OCI-LY1 (cell line): ENCODE measurements around the gene PNKP.

Experiments used
- H2AFZ ChIP-seq: fragments of 200-600 bp; sonication (generic), shearing (Covaris generic); 2 replicates; pipeline ENCODE4 v1.6.0; 2014; ENCODE audit warnings: antibody characterized with exemption, mild to moderate bottlenecking, low read length
- H3F3A ChIP-seq: fragments of 200-600 bp; sonication (generic), shearing (Covaris generic); 2 replicates; pipeline ENCODE4 v1.6.0; 2014; ENCODE audit warnings: mild to moderate bottlenecking, antibody characterized with exemption, low read length, moderate library complexity; ENCODE audit not compliant: insufficient read depth
- H3K27ac ChIP-seq: fragments of 200-600 bp; sonication (generic); 2 replicates; pipeline ENCODE4 v1.5.1; 2014; ENCODE audit warnings: low read length, mixed run types, mild to moderate bottlenecking, low read depth; ENCODE audit not compliant: poor library complexity, severe bottlenecking
- H3K27me3 ChIP-seq: fragments of 200-600 bp; sonication (generic); 2 replicates; pipeline ENCODE4 v1.6.0; 2014; ENCODE audit warnings: antibody characterized with exemption, mild to moderate bottlenecking, low read length, moderate library complexity; ENCODE audit not compliant: insufficient read depth
- H3K36me3 ChIP-seq: fragments of 200-600 bp; sonication (generic); 2 replicates; pipeline ENCODE4 v1.6.1; 2014; ENCODE audit warnings: mild to moderate bottlenecking, antibody characterized with exemption, low read length, moderate library complexity, mixed read lengths; ENCODE audit not compliant: insufficient read depth
- H3K4me1 ChIP-seq: fragments of 200-600 bp; sonication (generic); 2 replicates; pipeline ENCODE4 v1.5.1; 2014; ENCODE audit warnings: mild to moderate bottlenecking, low read length, moderate library complexity; ENCODE audit not compliant: insufficient read depth, severe bottlenecking
- H3K4me2 ChIP-seq: fragments of 200-600 bp; sonication (generic), shearing (Covaris generic); 2 replicates; pipeline ENCODE4 v1.6.1; 2014; ENCODE audit warnings: low read length
- H3K4me3 ChIP-seq: fragments of 200-600 bp; sonication (generic); 2 replicates; pipeline ENCODE4 v1.5.1; 2014; ENCODE audit warnings: low read length, low read depth, mild to moderate bottlenecking, mixed read lengths; ENCODE audit not compliant: poor library complexity, severe bottlenecking
- H3K79me2 ChIP-seq: fragments of 200-600 bp; shearing (Covaris generic); 2 replicates; pipeline ENCODE4 v1.6.1; 2016; ENCODE audit warnings: mixed run types, low read length, mixed read lengths; ENCODE audit not compliant: insufficient read depth
- H3K9ac ChIP-seq: fragments of 200-600 bp; sonication (generic), shearing (Covaris generic); 2 replicates; pipeline ENCODE4 v1.6.1; 2014; ENCODE audit warnings: mild to moderate bottlenecking, low read length, mixed read lengths
- H3K9me2 ChIP-seq: fragments of 200-600 bp; sonication (generic), shearing (Covaris generic); 2 replicates; pipeline ENCODE4 v1.6.1; 2014; ENCODE audit warnings: low read depth, mild to moderate bottlenecking, low read length, mixed read lengths
- H3K9me3 ChIP-seq: fragments of 200-600 bp; shearing (Covaris generic); 2 replicates; pipeline ENCODE4 v1.6.1; 2014; ENCODE audit warnings: low read length, mixed read lengths
- H4K20me1 ChIP-seq: fragments of 200-600 bp; sonication (generic), shearing (Covaris generic); 2 replicates; pipeline ENCODE4 v1.6.0; 2016; ENCODE audit warnings: mild to moderate bottlenecking, low read length; ENCODE audit not compliant: insufficient read depth
- CTCF ChIP-seq: fragments of 200-600 bp; sonication (generic), shearing (Covaris generic); IDR thresholded peaks from 2 replicates; pipeline ENCODE4 v1.5.1; 2017; ENCODE audit warnings: mild to moderate bottlenecking, antibody characterized with exemption, low read length, moderate library complexity, mixed read lengths
- EZH2 ChIP-seq: fragments of 200-600 bp; sonication (generic), shearing (Covaris generic); IDR thresholded peaks from 2 replicates; pipeline ENCODE4 v1.8.0; 2017; ENCODE audit warnings: borderline replicate concordance, mixed run types, mild to moderate bottlenecking, antibody characterized with exemption, low read length, moderate library complexity, mixed read lengths

Gene PNKP

GRCh38 chr19:49852631-49853126 is 14.7 kb downstream of the PNKP start:
- Histone ChIP-seq H3K9ac (peak overlapping the region; percentile 76), H3K27me3 (no peaks in the 10 kb centered on the region), H3K27ac (peak overlapping the region; percentile 62), H3K4me1 (peaks cover 47% of the 10 kb centered on the region), H2AFZ (no peak overlapping the region), H3K4me2 (peak overlapping the region; percentile 98), H3F3A (no peaks in the 10 kb centered on the region), H4K20me1 (no peaks in the 10 kb centered on the region), H3K79me2 (peaks cover 25% of the 10 kb centered on the region), H3K36me3 (peaks cover 35% of the 10 kb centered on the region), H3K9me3 (0 out of 2 replicates have a peak, but pooled peaks cover 3% of the 10 kb centered on the region), H3K4me3 (peak overlapping the region; percentile 81), H3K9me2 (no peaks in the 10 kb centered on the region)
- no peak for TF ChIP-seq EZH2
- TF ChIP-seq CTCF: no peak

- H3K4me2 ChIP-seq: peak overlapping the region; percentile 98
- peaks cover 41% of the 10 kb centered on the region for H3K4me1 ChIP-seq
- 0 out of 2 replicates have a peak, but pooled peaks cover 3% of the 10 kb centered on the region for H3K9me3 ChIP-seq
- H2AFZ ChIP-seq: no peak overlapping the region
- peaks cover 25% of the 10 kb centered on the region for H3K79me2 ChIP-seq
- peaks cover 25% of the 10 kb centered on the region; the same call in 1 of the 2 replicates for H3K36me3 ChIP-seq
- H3K27ac ChIP-seq: peak overlapping the region; percentile 62
- H3F3A ChIP-seq: no peaks in the 10 kb centered on the region
- no peaks in the 10 kb centered on the region for H4K20me1 ChIP-seq
- no peaks in the 10 kb centered on the region for H3K9me2 ChIP-seq
- H3K9ac ChIP-seq: peak overlapping the region; percentile 76
- no peaks in the 10 kb centered on the region for H3K27me3 ChIP-seq
- TF ChIP-seq EZH2: no peak
- TF ChIP-seq CTCF: no peak
- H3K4me3 ChIP-seq: peak overlapping the region; percentile 81
These were observed 15.7 kb downstream of the PNKP start for GRCh38 chr19:49851456-49852259.

DNA sequence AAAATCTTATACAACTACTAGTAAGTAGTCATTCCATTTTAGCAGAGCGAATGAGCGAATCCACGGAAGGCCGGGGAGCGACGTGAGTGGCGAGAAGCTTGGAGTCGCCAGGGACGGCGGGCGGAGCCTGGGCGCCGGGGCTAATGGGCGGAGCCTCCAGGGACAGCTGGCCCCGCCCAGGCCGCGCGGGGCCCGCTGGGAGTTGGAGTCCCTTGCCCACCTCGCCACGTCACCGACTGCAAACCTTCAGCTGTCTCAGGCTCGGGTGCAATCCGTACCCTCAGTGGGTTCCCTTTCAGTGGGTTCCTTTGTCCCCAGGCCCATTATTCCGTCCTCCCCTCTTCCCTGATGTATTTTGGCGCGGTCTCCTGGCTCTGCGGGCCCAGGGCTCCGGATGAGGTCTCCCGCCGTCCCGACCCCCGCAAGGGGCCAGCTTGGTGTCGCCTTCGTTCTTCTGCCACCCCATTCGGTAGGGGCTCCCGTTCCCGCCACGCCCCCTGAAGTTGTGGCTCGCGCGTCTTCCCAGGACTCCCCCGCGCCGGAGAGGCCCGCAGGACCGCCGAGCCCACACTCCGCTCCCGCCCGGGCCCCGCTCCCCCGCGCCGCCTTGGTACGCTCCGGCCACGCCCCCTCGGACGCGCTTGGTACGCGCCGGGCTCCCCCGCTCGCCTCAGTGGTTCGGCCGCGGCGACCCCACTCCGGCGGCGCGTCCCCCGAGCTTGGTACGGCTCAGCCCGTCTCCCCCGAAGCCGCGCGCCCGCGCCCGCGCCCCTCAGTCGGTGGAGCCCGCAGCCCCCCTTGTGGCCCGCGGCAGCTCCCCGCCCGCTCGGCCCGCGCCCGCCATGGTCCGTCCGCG is 16.7 kb downstream of the PNKP start, which contains the start of gene PTOV1:
TSS of gene PTOV1 (plus strand) at position 673 of the 856 bp plus-strand sequence.
- H3K4me1 ChIP-seq: peaks cover 41% of the 10 kb centered on the region
- H3K9ac ChIP-seq: peak within 1 kb of the TSS; percentile 76
- 0 out of 2 replicates have a peak, but pooled peaks cover 3% of the 10 kb centered on the region for H3K9me3 ChIP-seq
- no peak for TF ChIP-seq CTCF
- peaks cover 16% of the 10 kb centered on the region; the same call in 1 of the 2 replicates for H3K36me3 ChIP-seq
- no peak within 1 kb of the TSS for H2AFZ ChIP-seq
- H3K9me2 ChIP-seq: no peaks in the 10 kb centered on the region
- peak within 1 kb of the TSS; percentile 92 for H3K27ac ChIP-seq
- H4K20me1 ChIP-seq: no peaks in the 10 kb centered on the region
- no peaks in the 10 kb centered on the region for H3F3A ChIP-seq
- H3K4me2 ChIP-seq: peak within 1 kb of the TSS; percentile 98
- peaks cover 25% of the 10 kb centered on the region for H3K79me2 ChIP-seq
- peak within 1 kb of the TSS; percentile 81 for H3K4me3 ChIP-seq
- H3K27me3 ChIP-seq: no peaks in the 10 kb centered on the region
